GM18499 (cell line): ENCODE results near the gene SMG6.
"Not testable (repeated sequence)": the region's sequence is repeated elsewhere in the genome, so short reads cannot be mapped to it uniquely, and the experiment has no call there.

Experiments used
- ATAC-seq: cut with Tn5 transposase; IDR thresholded peaks from one replicate; pipeline ENCODE4 v1.9.1; 2021; ENCODE audit warnings: moderate number of reproducible peaks; ENCODE audit not compliant: insufficient read depth, unreplicated experiment

Gene SMG6

DNA sequence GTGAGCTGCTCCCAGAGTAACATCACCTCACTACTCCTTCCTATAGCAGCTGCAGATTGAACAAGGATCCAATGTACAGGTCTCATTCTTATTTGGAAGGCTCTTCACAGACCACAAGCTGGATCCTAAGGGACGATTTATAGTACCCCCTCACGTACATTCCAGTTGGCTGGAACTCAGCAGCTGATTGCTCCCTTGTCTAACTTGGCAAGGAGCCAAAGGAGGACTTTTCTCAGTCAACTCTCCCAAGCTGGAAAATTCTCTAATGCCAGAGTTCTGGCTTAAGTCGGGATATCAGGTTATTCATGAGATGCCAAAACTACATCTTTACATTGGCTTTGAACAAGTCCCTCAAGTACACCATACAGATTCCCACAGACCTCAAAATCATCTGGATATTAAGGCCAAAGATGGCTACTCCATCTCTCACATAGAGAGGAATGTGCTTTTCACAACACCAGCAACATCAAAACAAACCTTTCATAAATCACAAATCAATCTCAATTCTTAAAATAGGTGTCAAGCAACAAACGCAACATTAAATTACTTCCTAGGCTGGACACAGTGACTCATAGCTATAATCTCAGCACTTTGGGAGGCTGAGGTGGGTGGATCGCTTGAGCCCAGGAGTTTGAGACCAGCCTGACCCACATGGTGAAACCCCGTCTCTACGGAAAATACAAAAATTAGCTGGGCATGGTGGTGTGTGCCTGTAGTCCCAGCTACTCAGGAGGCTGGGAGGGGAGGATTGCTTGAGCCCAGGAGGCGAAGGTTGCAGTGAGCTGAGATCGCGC lies 39.3 kb downstream of the SMG6 start:
- no peak for ATAC-seq

DNA sequence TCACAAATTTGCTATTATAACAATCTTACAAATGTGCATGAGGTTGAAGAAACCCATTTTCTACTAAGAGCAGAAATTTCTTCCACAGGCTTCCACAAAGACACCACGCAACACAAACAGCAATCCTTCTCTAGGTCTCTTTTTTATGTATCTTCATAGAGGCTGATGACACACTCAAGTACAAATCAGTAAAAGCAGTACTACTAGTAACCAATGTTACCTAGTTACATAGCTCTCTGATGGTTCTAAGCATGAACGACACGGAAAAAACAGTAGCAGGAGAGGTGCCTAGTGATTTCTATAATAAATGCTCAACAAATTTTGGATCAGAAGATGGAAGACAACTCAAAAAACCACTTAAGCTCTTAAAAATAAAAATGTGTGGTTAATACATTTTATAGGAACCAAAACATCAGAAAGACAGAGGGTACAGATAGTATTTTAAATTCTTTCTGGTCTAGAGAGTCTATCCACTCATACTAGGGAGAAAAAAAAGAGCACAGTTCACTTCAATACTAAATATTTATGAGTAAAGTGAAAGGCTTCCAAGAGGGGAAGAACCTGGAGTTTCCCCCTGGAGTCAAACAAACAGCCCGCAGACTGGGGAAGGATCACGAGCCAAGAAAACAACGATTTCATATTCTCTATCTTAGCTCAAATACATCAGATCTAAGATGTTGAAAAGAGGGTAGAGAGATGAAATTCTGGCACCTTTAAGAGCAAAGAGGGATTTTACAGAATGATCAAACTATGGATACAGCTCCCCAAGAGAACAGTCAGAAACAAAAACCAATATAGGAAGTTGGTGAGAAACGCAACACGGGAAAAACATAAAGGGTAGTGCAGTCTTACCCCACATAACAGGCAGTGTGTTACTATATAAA lies 40.2 kb downstream of the SMG6 start:
- no peak for ATAC-seq

DNA sequence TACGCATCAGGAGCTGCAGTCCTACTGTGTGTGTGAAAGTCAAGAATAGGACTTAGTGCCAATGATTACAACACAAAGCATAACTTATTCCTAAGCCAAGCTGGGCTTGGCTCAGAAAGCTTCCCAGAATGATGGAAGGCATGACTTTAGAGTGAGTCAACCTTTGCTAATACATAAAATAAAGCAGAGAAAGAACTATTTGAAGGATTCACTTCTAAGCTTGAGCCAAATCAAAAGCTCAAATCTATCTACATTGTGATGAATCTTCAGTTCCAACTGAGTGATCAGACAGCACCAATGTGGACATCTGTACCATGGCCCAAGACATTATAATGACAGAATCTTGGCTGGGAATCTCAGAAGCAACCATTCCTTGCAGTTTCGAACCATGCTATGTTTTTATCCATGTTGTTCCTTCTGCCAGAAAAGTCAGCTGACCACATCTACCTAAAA lies 41.4 kb downstream of the SMG6 start:
- no peak for ATAC-seq

DNA sequence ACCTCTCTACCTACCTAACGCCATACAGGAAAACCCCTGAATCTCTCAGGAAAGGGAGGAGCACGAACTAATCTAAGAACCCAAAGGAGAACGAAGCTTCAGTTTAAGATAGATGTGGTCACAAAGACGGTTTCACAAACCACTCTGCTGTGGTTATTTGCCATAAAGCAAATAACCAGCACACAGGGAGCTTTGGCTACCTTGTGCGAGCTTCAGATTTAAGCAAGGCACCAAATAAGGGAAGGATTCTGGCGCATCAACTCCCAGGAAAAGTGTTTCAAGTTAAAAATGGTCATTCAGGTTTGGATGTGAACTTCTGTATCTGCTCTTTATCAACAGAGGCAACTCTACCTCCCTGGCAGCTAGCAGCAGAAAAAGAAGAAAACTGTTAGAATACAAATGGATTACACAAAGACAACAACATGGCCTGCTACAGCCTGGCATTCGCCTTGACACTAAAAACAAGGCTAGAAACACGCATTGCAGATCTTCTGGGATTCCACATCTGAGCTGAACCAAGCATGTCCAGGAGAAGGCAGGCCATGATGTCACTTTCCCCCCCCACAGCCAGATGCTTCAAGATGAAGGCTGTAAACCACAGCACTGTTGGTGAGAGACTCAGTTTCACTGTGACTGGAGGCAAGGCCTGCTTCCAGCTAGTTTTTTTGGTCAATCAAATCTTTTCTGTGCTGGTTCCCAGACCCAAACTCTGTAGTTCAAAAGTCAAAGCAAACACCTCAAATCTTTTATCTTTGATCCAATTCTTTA lies 43.6 kb downstream of the SMG6 start:
- peak; percentile 53 for ATAC-seq

DNA sequence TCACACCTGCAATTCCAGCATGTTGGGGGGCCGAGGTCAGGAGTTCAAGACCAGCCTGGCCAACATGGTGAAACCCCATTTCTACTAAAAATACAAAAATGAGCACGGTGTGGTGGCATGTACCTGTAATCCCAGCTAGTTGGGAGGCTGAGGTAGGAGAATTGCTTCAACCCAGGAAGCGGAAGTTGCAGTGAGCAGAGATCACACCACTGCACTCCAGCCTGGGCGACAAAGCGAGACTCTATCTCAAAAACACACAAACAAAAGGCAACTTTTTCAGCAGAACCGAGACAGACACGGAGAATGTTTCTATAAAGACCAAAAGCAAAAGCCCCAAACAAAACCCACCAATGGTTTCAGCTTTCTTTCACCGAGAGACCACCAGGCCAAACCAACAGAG lies 44.8 kb downstream of the SMG6 start:
- ATAC-seq, result not testable (repeated sequence)

DNA sequence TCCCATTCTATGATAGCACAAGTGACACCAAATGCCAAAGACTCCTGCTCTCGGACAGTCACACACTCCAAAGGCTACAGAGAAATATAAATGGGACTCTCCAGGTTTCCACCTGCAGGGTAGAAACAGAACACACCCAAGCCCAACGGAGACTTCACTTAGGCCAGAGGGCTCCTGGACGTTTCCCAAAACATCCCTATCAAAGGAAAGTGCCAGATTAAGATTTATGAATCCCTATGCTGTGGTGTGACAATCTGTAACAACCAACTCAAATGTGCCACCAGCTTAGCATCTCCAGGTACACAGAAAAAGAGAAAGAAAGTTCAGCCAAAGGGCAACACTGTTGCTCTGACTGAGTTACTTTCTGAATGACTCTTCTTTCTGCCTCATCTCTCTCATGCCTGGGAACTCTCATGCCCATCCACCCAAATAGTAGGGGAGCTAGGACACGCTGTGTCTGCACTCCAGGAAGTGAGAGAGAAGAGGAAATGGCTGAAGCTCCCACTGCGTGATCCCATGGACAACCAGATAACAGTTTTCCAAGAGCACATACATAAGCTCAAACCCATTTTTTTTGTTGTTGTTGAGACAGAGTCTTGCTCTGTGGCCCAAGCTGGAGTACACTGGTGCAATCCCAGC lies 49.7 kb downstream of the SMG6 start:
- peak; percentile 75 for ATAC-seq

DNA sequence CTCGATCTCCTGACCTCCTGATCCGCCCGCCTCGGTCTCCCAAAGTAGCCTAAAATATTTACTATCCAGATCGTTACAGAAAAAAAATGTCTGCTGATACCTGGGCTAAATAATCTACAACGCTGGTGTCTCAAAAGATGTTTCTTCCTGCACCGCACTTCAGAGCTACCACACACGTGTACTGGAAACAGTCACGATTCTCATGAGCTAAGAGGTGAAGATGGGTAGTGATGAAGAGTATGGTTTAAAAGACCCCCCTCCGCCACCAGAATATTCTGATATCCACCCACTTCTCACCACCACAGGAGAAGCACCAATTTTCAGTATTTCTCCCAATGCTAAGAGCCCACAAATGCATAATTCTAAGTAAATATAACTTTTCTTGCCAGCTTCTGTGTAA lies 50.2 kb downstream of the SMG6 start:
- no peak for ATAC-seq

DNA sequence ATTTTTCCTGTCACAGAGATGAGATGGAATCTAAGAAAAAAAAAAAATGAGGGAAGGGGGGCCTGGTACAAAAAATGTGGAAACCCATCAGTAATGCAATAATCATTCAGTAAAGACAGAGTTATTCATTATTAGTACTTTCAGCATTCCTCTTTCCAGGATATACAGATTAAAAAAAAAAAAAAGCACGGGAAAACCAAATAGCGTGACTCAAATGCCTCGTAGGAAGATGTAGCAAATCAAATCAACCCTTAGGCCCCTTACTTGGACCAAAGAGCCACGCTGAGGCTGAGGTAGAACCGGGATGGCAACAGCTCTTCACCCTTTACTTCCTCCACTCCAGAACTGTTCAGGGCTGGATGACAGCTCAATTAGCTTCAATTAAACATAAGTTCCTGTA lies 52.5 kb downstream of the SMG6 start:
- no peak for ATAC-seq

DNA sequence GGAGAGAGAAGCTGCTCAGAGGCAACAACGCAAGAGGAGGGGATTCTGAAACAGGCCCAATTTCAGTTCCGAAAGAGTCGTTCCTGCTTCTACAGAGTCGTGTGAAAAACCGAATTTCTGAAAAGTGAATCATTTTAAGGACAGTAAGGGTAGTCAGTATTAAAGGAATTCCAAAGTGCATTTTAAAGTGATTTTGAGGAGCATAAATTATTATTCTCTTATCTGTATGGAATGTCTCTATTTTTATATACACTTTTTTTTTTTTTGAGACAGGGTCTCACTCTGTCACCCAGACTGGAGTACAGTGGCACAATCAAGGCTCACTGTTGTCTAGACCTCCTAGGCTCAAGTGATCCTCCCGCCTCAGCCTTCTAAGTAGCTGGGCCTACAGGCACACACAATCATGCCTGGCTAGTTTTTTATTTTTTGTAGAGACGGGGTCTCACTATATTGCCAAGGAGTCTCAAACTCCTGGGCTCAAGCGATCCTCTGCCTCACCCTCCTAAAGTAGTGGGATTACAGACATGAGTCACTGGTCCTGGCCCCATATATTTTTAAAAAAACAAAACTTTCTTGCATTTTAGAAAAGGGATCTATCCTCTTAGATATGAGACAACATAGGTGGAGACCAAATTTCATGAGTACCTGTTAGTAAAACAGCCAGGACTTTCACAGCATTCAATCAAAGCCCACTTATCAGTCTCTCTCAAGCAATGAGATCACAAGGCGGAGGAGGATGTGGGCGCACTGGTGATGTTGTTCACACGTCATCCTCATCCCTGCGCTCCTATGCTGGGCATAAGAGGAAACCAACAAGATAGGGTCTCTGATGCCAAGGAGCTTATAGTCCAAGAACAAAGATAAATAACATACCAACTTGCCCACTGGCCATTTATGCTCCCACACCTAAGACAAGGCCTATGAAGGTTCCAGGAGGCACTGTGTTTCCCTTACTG lies 53.2 kb downstream of the SMG6 start:
- no peak for ATAC-seq

DNA sequence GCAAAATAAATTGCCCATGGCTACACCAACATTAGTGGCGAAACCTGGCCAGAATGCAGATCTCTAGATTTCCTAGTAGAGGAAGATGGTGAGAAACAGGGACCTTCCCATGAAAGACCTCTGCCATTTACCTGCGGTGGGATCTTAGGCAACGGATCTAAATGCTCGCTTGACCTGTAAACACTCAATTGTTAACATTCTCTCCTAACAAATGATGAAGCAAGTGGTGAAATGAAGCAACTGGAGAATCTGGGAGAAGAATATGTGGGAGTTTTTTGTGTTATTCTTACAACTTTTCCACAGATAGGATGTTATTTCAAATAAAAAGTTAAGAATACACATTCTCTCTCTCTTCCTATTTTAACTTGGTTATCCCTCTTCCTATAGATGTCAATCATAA lies 56.6 kb downstream of the SMG6 start:
- ATAC-seq, result no peak

DNA sequence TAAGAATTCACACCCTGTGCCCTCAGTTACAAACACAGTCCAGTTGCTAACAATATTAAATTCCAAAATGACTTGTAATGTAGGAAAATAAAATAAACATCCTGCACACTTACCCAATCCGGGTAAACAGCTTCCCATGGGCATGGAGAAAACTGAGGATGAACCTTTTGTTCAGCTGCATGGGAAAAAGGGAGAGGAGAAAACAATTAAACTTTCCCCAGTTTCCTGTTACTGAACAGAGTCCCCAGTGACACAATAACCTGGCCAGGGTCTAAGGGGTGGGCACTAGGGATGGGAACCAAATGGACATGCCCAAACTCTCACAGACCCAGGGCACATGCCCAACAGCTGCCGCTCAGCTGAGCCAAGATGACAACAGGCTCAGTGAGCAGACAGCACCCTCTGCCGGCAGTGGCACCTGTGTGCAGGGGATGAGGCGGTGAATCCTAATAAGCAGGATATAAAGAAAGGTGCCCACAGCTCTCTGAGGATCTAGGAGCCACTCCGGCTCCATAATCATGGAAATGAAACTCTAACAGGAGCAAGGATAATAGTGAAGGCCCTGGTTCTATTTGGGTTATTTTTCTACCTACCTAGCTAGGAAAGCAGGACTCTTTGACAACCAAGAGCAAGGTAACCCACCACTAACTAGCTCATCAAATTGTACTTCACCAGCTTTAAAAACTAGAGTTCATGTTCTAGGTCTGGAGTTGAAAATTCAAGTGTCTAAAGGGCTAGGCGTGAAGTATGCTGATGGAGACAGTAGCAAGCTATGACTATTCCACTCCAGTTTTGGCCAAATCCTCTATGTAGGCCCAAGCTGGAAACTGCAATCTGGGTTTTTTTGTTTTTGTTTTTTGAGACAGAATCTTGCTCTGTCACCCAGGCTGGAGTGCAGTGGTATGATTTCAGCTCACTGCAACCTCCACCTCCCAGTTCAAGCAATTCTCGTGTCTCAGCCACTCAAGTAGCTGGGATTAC lies 58.8 kb downstream of the SMG6 start:
- no peak for ATAC-seq

DNA sequence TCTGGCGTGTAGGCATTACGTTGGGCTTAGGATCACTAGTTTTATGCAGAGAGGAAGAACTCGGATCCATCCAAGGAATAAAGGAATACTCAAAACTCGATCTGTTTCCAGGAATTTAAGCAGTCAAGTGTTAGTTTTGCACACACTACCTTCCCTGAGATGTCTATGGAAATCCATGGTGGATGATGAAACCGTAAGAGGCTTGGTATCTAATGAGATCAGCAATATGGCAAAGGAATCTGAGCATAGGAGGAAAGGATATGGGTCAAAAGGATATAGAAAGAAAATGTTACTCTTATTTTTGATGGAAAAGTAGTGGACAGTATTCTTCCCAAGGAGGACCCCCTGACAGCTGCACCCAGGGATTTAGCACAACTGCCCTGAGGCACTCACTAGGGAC lies 59.6 kb downstream of the SMG6 start:
- no peak for ATAC-seq

DNA sequence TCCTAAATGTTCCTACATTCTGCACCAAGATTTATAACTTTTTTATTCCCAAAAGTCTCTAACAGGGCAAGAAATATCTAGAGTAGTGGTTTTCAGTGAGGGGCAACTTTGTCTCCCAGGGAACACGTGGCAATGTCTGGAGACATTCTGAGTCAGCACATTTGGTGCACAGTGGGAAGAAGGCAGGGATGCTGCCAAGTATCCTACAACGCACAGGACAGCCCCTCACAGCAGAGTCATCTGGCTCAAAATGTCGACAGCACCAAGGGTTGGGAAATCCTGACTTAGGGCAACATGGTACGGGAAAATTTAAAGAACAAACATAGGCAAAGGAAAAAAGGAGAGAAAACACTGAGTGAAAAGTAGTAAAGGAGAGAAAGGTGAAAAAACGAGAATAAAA lies 61.8 kb downstream of the SMG6 start:
- no peak for ATAC-seq

DNA sequence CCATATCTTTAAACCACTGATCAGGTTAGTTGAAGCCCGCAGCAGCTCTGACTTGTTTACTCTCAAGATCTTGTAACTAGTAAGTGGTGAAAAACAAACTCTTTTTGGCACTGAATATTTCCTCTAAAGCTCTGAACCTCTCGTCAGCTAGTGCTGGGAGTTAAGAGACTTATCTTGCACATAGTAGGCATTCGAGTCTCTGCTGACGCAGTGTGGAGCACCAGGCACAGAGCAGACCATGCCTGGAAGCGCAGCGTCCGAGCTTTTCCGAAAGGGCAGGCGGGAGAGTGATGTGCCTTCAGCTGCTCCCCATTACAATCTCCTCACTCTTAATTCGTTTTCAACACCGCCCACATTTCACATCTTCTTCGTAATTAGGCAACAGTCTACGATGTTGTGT lies 63.0 kb downstream of the SMG6 start:
- ATAC-seq, result no peak

DNA sequence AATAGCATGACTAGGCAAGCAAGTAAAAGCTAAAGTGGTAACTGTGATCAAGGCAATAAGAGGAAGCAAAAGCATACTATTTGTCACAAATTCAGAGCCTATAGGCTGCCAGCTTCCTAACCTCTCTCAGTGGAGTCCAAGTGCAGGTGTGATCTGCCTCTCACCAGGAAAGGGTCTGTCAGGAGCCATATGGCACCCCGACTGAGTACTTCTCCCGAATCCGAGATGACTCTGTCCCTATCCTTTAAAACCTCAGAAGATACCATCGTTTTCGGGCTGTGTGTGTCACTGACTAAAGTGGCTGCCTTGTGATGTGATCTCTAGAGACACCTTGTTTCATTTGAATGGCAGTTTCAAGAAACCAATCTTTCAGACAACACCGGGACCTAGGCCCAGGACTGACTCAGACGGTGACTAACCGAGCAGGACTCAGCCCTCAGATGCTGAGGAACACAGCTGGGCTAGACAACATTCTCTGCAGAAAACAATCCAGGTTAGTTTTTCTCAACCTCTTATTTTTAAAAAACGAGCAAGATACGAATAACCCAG lies 63.6 kb downstream of the SMG6 start:
- peak; percentile 59 for ATAC-seq

DNA sequence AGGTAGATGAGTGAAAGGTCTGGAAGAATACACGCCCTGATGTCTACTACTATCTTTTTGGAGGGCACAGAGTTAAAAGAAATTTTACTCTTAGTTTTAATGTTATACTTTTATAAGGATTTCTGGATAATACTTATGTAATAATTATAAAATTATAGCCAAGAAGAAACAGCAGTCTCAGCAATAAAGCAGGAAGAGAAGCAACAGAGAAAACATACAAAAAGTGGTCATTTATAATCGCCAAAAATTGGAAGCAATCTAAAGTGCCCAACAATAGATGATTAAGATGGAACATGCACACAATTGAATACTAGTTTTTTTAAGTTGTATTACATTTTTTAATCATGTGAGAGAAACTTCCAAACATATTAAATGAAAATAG lies 64.4 kb downstream of the SMG6 start:
- ATAC-seq, result no peak

DNA sequence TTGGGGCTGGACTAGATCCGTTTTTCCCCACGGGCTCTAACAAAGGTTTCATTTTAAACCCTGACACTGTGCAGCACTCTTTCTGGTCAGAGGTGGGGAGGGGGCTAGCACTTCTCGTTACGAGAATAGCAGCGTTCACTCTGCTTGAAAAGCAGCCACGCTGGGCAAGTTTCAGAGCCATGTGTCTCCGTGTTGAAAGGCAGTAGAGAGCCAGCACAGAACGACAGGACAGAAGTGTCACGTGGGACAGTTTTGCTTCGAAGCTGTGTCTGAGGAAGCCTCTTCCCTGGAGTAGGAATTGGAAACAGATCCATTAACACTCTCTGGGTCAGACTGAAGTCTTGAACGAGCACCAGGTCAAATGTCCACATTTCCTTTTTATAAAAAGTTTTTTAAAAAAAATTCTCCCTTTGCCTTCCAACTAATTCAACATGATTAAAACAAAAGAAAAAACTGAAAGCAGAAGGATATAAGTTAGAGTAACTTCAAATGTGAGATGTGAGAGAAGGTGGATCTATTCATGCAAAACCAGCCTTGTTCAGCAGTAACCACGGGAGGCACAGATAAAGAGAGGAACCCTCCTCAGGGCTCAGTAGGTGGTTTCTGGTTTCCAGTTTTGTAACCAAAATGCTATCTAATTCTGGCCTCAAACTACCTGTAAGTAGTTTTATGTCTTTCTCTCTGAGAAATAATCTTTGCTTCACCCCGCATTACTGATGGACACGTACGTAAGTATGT lies 65.0 kb downstream of the SMG6 start:
- ATAC-seq, result no peak
